ENCODE data around the gene TSPAN7.

Gene TSPAN7

GRCh38 chrX:38672646-38673045, 111.3 kb downstream of the TSPAN7 start:
- TF ChIP-seq, protein P1, sequence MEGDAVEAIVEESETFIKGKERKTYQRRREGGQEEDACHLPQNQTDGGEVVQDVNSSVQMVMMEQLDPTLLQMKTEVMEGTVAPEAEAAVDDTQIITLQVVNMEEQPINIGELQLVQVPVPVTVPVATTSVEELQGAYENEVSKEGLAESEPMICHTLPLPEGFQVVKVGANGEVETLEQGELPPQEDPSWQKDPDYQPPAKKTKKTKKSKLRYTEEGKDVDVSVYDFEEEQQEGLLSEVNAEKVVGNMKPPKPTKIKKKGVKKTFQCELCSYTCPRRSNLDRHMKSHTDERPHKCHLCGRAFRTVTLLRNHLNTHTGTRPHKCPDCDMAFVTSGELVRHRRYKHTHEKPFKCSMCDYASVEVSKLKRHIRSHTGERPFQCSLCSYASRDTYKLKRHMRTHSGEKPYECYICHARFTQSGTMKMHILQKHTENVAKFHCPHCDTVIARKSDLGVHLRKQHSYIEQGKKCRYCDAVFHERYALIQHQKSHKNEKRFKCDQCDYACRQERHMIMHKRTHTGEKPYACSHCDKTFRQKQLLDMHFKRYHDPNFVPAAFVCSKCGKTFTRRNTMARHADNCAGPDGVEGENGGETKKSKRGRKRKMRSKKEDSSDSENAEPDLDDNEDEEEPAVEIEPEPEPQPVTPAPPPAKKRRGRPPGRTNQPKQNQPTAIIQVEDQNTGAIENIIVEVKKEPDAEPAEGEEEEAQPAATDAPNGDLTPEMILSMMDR (IDR thresholded peaks at IDR 0.05; ENCODE audit: insufficient read depth, low read length, poor library complexity, severe bottlenecking), result no peak
- no peak for DNase-seq (ENCODE audit: extremely low read depth, insufficient read length)
- no peaks in the 10 kb centered on the region for H3K36me3 ChIP-seq (ENCODE audit: control insufficient read depth, insufficient read depth, low read length)
- H3K4me3 ChIP-seq (replicated peaks; ENCODE audit: low read depth, low read length), result no peak overlapping the region
- H3K27me3 ChIP-seq (replicated peaks; ENCODE audit: control insufficient read depth, insufficient read depth, low read length), result no peaks in the 10 kb centered on the region; the same call in 1 of the 2 replicates

DNA sequence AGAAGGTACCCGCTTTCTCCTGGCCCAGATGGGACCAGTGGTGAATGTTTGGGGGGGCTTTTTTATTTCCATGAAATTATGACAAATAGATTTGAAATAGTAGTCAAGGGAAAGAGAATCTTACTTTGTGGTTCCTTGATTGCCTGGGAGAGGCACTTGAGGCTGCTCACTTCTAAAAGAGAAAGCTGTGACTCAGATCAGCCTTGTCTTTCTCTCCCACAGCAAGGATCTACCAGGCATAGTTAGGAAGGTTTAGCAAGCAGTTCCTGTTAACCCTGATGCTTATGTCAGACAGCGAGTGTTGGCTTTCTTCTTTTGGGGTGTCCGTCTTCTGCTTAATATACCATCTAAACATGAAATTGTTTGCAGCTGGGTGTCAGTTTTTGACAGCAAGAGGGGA, 114.5 kb downstream of the TSPAN7 start:
- Histone ChIP-seq H3K27me3 (replicated peaks; ENCODE audit: control insufficient read depth, insufficient read depth, low read length) (no peaks in the 10 kb centered on the region; the same call in none of the 2 replicates), H3K36me3 (ENCODE audit: control insufficient read depth, insufficient read depth, low read length) (no peaks in the 10 kb centered on the region), H3K4me3 (replicated peaks; ENCODE audit: low read depth, low read length) (no peak overlapping the region)
- no peak for DNase-seq (ENCODE audit: extremely low read depth, insufficient read length)
- TF ChIP-seq, protein P1 (IDR thresholded peaks at IDR 0.05; ENCODE audit: insufficient read depth, low read length, poor library complexity, severe bottlenecking), result no peak

DNA sequence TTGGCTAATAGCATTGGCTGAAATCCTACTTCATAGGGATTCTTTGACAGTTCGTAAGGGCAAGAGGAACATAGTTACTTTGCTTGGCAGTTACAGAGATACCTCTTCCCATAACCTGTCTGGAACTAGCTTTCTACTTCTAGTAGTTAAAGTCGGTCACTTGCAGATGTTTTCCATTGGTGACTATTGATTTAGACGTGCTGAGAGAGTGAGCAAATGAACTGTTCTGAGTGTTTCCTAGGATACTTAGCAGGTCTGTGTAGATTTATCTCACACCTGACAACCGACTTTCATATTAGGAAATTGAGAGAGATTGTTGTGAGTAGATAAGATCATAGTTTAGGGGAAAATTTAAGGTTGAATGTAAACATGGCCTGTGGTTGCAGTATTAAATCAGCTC, 116.8 kb downstream of the TSPAN7 start:
- H3K4me3 ChIP-seq (replicated peaks; ENCODE audit: low read depth, low read length), result no peak overlapping the region
- TF ChIP-seq, protein P1 (IDR thresholded peaks at IDR 0.05; ENCODE audit: insufficient read depth, low read length, poor library complexity, severe bottlenecking), result no peak
- H3K27me3 ChIP-seq (replicated peaks; ENCODE audit: control insufficient read depth, insufficient read depth, low read length), result no peaks in the 10 kb centered on the region; the same call in none of the 2 replicates
- no peaks in the 10 kb centered on the region for H3K36me3 ChIP-seq (ENCODE audit: control insufficient read depth, insufficient read depth, low read length)
- no peak for DNase-seq (ENCODE audit: extremely low read depth, insufficient read length)

GRCh38 chrX:38678821-38679220, 117.5 kb downstream of the TSPAN7 start:
- Histone ChIP-seq H3K27me3 (replicated peaks; ENCODE audit: control insufficient read depth, insufficient read depth, low read length) (no peaks in the 10 kb centered on the region; the same call in none of the 2 replicates), H3K36me3 (ENCODE audit: control insufficient read depth, insufficient read depth, low read length) (no peaks in the 10 kb centered on the region), H3K4me3 (replicated peaks; ENCODE audit: low read depth, low read length) (no peak overlapping the region)
- TF ChIP-seq, protein P1 (IDR thresholded peaks at IDR 0.05; ENCODE audit: insufficient read depth, low read length, poor library complexity, severe bottlenecking), result no peak
- DNase-seq (ENCODE audit: extremely low read depth, insufficient read length), result no peak

DNA sequence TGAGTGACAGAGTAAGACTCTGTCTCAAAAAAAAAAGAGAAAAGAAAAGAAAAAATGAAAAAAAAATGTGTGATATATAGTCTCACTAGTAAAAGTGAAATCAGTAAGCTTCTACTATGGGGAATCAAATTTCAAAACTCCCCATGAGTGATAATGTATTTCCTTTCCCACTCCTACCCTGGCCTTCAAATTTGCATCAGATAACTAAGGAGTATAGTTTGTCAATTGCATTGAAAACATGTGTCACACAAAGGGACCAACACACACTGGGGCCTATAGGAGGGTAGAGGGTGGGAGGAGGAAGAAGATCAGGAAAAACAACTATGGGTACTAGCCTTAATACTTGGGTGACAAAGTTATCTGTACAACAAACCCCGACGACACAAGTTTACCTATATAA, 118.4 kb downstream of the TSPAN7 start:
- DNase-seq (ENCODE audit: extremely low read depth, insufficient read length), result no peak
- TF ChIP-seq, protein P1 (IDR thresholded peaks at IDR 0.05; ENCODE audit: insufficient read depth, low read length, poor library complexity, severe bottlenecking), result no peak
- H3K4me3 ChIP-seq (replicated peaks; ENCODE audit: low read depth, low read length), result no peak overlapping the region
- H3K27me3 ChIP-seq (replicated peaks; ENCODE audit: control insufficient read depth, insufficient read depth, low read length), result no peaks in the 10 kb centered on the region; the same call in none of the 2 replicates
- no peaks in the 10 kb centered on the region for H3K36me3 ChIP-seq (ENCODE audit: control insufficient read depth, insufficient read depth, low read length)

- H3K27me3 ChIP-seq (replicated peaks; ENCODE audit: control insufficient read depth, insufficient read depth, low read length), result no peaks in the 10 kb centered on the region; the same call in none of the 2 replicates
- H3K36me3 ChIP-seq (ENCODE audit: control insufficient read depth, insufficient read depth, low read length), result no peaks in the 10 kb centered on the region
- TF ChIP-seq, protein P1 (IDR thresholded peaks at IDR 0.05; ENCODE audit: insufficient read depth, low read length, poor library complexity, severe bottlenecking), result no peak
- H3K4me3 ChIP-seq (replicated peaks; ENCODE audit: low read depth, low read length), result no peak overlapping the region
- no peak for DNase-seq (ENCODE audit: extremely low read depth, insufficient read length)
These were observed 120.8 kb downstream of the TSPAN7 start for GRCh38 chrX:38682095-38682494.

All from GM06990 (cell line).